Gastrocnemius medialis (tissue), 4 donors: ENCODE measurements around the gene SNX1. TPM values are rescaled to one million over a fixed set of nuclear protein-coding genes. Genes with fewer than 3 reads are reported as not detected.

ENCODE experiments used
- ATAC-seq, 2 donors: fragments of 150-250 bp; one replicate each; pipeline ENCODE4 v1.9.1; 2016
- DNase-seq, 2 donors: peaks; one replicate each; pipeline ENCODE4 v3.0.0-alpha.2; 2019
- H3K27ac ChIP-seq, 4 donors: fragments of 200-600 bp; sonication (generic); 1 replicate in 1 of 4; 2 replicates in 3 of 4; pipeline ENCODE4 v1.5.1; 2016 to 2018; ENCODE audit warnings: mild to moderate bottlenecking in 2 of 4, moderate library complexity in 1 of 4
- H3K27me3 ChIP-seq, 3 donors: fragments of 200-600 bp; sonication (generic) in 2 of 3; 1 replicate in 1 of 3; 2 replicates in 2 of 3; pipeline versions ENCODE4 v1.5.1 to v1.6.0; 2016 to 2019; ENCODE audit warnings: mild to moderate bottlenecking in 1 of 3, moderate library complexity in 1 of 3
- H3K36me3 ChIP-seq, 2 donors: fragments of 200-600 bp; sonication (generic) in 1 of 2; one replicate each; pipeline ENCODE4 v1.5.1; 2017 to 2018
- H3K4me1 ChIP-seq, 2 donors: fragments of 200-600 bp; sonication (generic) in 1 of 2; one replicate each; pipeline ENCODE4 v1.5.1; 2016 to 2017; ENCODE audit warnings: mild to moderate bottlenecking in 2 of 2
- H3K4me3 ChIP-seq, 4 donors: fragments of 200-600 bp; sonication (generic) in 3 of 4; 1 replicate in 1 of 4; 2 replicates in 3 of 4; pipeline ENCODE4 v1.5.1; 2016 to 2019; ENCODE audit warnings: mild to moderate bottlenecking in 2 of 4
- H3K9me3 ChIP-seq, 3 donors: fragments of 200-600 bp; sonication (generic) in 2 of 3; 1 replicate in 1 of 3; 2 replicates in 2 of 3; pipeline ENCODE4 v1.5.1; 2016 to 2019
- POLR2A ChIP-seq, 2 donors: fragments of 450-650 bp; IDR thresholded peaks; one replicate each; pipeline ENCODE4 v1.6.1; 2017; ENCODE audit warnings: antibody characterized with exemption in 2 of 2, mild to moderate bottlenecking in 2 of 2, moderate library complexity in 2 of 2
- in situ Hi-C, 4 donors: fragments of 200-750 bp; cut with MboI; loops; one replicate each; pipeline versions ENCODE4 v1.15.0 to v1.8.0; 2017; ENCODE audit warnings: low sequenced_read_pairs in 4 of 4
- intact Hi-C: fragments of 100-400 bp; cut with DNase I; formaldehyde crosslinking; loops from one replicate; pipeline ENCODE4 v1.15.1; 2023; ENCODE audit warnings: low total_unique reads
- total RNA-seq, 4 donors: library from RNA; depleted of rRNA; stranded (reverse); fragments of >200 nt; gene quantifications; one replicate each; pipeline versions ENCODE4 v1.1.0 to v1.2.3, GENCODE V29; 2016
- TF ChIP-seq, protein P1 (sequence below), 5 experiments: fragments of 450-650 bp in 3 of 5; fragments of 200-600 bp in 2 of 5; sonication (generic) in 2 of 5; IDR thresholded peaks in 4 of 5; conservative IDR thresholded peaks in 1 of 5; 1 replicate in 4 of 5; 2 replicates in 1 of 5; pipeline ENCODE4 v1.5.1; 2016 to 2019; ENCODE audit warnings: antibody characterized with exemption in 5 of 5, mild to moderate bottlenecking in 3 of 5, moderate library complexity in 3 of 5

SNX1 gene
- total RNA-seq, result 10 to 100 TPM; 26.7 to 39.3 (median 34.1) TPM

DNA sequence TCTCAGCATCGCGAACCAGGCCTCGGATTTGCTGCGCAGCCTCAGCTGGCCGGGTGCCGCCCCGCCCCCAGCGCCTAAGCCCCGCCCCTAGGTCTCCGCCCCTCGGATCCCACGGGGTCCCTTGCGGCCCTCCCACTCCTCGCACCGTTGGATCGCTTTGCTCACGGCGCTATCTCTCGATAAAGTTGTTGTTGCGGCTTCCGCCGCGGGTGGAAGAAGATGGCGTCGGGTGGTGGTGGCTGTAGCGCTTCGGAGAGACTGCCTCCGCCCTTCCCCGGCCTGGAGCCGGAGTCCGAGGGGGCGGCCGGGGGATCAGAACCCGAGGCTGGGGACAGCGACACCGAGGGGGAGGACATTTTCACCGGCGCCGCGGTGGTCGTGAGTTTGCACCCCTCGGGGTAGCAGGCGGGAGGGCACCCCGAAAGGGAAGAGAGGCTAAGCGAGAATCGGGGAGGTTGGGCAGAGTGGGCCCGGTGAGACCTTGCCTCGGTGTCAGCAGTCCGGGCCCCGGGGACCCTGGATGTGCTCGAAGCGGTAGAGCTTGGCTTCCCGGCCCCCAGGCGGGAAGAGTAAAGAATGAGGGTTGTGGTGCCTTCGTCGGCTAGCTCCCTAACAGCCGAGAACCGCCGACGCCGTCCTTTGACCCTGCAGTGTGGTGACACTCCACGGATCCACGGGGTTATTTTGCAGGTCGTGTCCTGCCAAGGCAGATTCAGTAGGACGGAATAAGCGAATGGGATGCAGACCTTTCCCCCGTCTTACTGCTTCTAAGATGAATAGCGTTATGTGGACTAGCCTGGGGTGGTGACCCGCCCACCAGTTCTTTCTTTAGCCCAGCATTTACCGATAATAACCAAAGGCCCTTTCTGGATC is at the start of gene SNX1:
Gene SNX1, plus strand, starts transcription at position 188 of the 873 bp plus-strand sequence. Its CDS starts 32 bp downstream, at position 220.
- intact Hi-C loops (loop anchor here (5.0 to 10.0 kb wide), 2 partner anchors 79 to 591 kb away; partner anchors contain the start of gene USP3), in situ Hi-C loops (loop anchor here in 1 of 4 donors (25.0 kb wide), 1 partner anchor 584 kb away; the partner anchor contains the start of gene USP3)
- TF ChIP-seq, protein P1, sequence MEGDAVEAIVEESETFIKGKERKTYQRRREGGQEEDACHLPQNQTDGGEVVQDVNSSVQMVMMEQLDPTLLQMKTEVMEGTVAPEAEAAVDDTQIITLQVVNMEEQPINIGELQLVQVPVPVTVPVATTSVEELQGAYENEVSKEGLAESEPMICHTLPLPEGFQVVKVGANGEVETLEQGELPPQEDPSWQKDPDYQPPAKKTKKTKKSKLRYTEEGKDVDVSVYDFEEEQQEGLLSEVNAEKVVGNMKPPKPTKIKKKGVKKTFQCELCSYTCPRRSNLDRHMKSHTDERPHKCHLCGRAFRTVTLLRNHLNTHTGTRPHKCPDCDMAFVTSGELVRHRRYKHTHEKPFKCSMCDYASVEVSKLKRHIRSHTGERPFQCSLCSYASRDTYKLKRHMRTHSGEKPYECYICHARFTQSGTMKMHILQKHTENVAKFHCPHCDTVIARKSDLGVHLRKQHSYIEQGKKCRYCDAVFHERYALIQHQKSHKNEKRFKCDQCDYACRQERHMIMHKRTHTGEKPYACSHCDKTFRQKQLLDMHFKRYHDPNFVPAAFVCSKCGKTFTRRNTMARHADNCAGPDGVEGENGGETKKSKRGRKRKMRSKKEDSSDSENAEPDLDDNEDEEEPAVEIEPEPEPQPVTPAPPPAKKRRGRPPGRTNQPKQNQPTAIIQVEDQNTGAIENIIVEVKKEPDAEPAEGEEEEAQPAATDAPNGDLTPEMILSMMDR (IDR thresholded peaks at IDR 0.05 in 4 of 5, conservative IDR thresholded peaks at IDR 0.05 in 1 of 5), result peak in 4 of 5 experiments; percentile 4 to 34 (median 30)
- TF ChIP-seq POLR2A (IDR thresholded peaks at IDR 0.05), result peak; percentile 98
- H3K27ac ChIP-seq, result peak within 1 kb of the TSS; percentile 91 to 96 (median 93)
- no peaks in the 10 kb centered on the region for H3K27me3 ChIP-seq
- peaks cover 64 to 66% of the 10 kb centered on the region in 2 donors for H3K4me1 ChIP-seq
- H3K9me3 ChIP-seq, result no peaks in the 10 kb centered on the region
- peak; percentile 93 to 95 for DNase-seq
- peak; percentile 48 to 49 for ATAC-seq
- no peaks in the 10 kb centered on the region for H3K36me3 ChIP-seq
- peak within 1 kb of the TSS; percentile 83 to 98 (median 96) for H3K4me3 ChIP-seq

- DNase-seq (peak; percentile 49 to 71), ATAC-seq (peak; percentile 73 to 77)
- peak within 1 kb of the TSS; percentile 73 to 83 (median 81) for H3K4me3 ChIP-seq
- H3K4me1 ChIP-seq, result peaks cover 32 to 44% of the 10 kb centered on the region in 2 donors
- H3K36me3 ChIP-seq, result no peaks in the 10 kb centered on the region
- intact Hi-C loops, result loop anchor here (1.0 to 5.0 kb wide), 5 partner anchors 79 to 294 kb away; no protein-coding TSS in a partner anchor
- H3K27me3 ChIP-seq, result no peaks in the 10 kb centered on the region
- H3K27ac ChIP-seq, result peak within 1 kb of the TSS; percentile 87 to 93 (median 91)
- no peaks in the 10 kb centered on the region for H3K9me3 ChIP-seq
- in situ Hi-C loops, result no loop called here
- peak; percentile 68 to 73 for TF ChIP-seq POLR2A (IDR thresholded peaks at IDR 0.05)
- TF ChIP-seq, protein P1 (IDR thresholded peaks at IDR 0.05 in 4 of 5, conservative IDR thresholded peaks at IDR 0.05 in 1 of 5), result peak; percentile 76 to 98 (median 90)
Observed at GRCh38 chr15:64046421-64047153, 49.2 kb upstream of the SNX1 start, which contains the start of gene DAPK2. Gene DAPK2, minus strand, starts transcription at chr15:64046485. Its CDS starts 6,224 bp downstream, at chr15:64040261.

DNA sequence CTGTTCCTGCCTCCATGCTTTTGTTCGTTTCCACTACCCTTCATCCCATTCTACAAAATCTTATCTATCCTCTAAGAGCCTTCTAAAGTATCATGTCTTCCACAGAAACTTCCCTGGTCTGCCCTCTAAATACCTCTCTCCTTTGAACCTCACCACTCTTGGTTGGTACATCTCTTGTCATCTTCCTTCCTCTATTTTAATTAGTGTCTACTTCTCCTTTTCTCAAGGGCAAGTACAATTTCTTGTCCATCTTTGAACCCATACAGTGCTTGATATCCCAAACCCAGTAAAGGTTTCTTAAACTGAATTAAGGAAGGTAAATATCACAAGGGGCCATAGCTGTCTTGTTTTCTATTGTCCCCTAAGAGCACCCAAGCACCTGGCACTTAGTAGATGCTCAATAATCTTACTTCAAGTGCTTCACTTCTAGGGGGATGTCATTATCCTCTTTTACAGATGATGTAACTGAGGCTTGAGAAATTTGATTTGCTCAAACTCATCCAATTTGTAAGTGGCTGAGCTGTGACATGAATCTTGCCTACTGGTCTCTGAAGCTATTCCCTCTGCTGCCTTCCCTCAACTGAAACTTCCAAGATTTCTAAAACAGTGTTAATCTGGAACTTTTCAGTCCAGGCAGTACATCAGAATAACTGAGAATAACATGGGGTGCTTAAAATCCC is 46.9 kb upstream of the SNX1 start:
- H3K27me3 ChIP-seq, result no peaks in the 10 kb centered on the region
- no peak for TF ChIP-seq POLR2A (IDR thresholded peaks at IDR 0.05)
- TF ChIP-seq, protein P1 (IDR thresholded peaks at IDR 0.05 in 4 of 5, conservative IDR thresholded peaks at IDR 0.05 in 1 of 5), result no peak
- intact Hi-C loops (loop anchor here (5.0 kb wide), 1 partner anchor 82 kb away; no protein-coding TSS in a partner anchor), in situ Hi-C loops (no loop called here)
- no peaks in the 10 kb centered on the region for H3K9me3 ChIP-seq
- ATAC-seq (no peak), DNase-seq (no peak)
- H3K36me3 ChIP-seq, result no peaks in the 10 kb centered on the region
- peaks cover 15 to 21% of the 10 kb centered on the region in 2 donors for H3K4me1 ChIP-seq
- no peak overlapping the region for H3K4me3 ChIP-seq
- no peak overlapping the region for H3K27ac ChIP-seq
